Tibial nerve (tissue), 4 donors: ENCODE results near the gene NAT8L. TPM values are rescaled to one million over a fixed set of nuclear protein-coding genes. Genes with fewer than 3 reads are reported as not detected.
A peak's percentile ranks its signal among the peaks of the same experiment; 100 is the strongest.
"Not testable (repeated sequence)": the region's sequence is repeated elsewhere in the genome, so short reads cannot be mapped to it uniquely, and the experiment has no call there.

Experiments
- DNase-seq, 2 donors: peaks; one replicate each; pipeline ENCODE4 v3.0.0-alpha.2; 2019; ENCODE audit warnings: low spot score in 2 of 2
- H3K27ac ChIP-seq, 4 donors: fragments of 200-600 bp; sonication (generic) in 3 of 4; one replicate each; pipeline ENCODE4 v1.5.1; 2017 to 2019; ENCODE audit warnings: mild to moderate bottlenecking in 1 of 4
- H3K27me3 ChIP-seq, 2 donors: fragments of 200-600 bp; sonication (generic) in 1 of 2; one replicate each; pipeline versions ENCODE4 v1.5.1 to v1.6.0; 2017 to 2019
- H3K36me3 ChIP-seq, 3 donors: fragments of 200-600 bp; sonication (generic); one replicate each; pipeline ENCODE4 v1.5.1; 2018 to 2019
- H3K4me1 ChIP-seq, 4 donors: fragments of 200-600 bp; sonication (generic) in 3 of 4; one replicate each; pipeline ENCODE4 v1.5.1; 2017 to 2019
- H3K4me3 ChIP-seq, 4 donors: fragments of 200-600 bp; sonication (generic) in 3 of 4; one replicate each; pipeline ENCODE4 v1.5.1; 2017 to 2019; ENCODE audit warnings: mild to moderate bottlenecking in 1 of 4, moderate library complexity in 1 of 4
- H3K9me3 ChIP-seq, 4 donors: fragments of 200-600 bp; sonication (generic) in 3 of 4; one replicate each; pipeline ENCODE4 v1.5.1; 2017 to 2019
- EP300 ChIP-seq, 2 donors: sonication (generic); formaldehyde crosslinking; IDR thresholded peaks; one replicate each; pipeline ENCODE4 v1.6.1; 2017; ENCODE audit warnings: antibody characterized with exemption in 2 of 2, mild to moderate bottlenecking in 1 of 2
- POLR2A ChIP-seq, 2 donors: fragments of 450-650 bp; IDR thresholded peaks; one replicate each; pipeline ENCODE4 v1.6.1; 2017; ENCODE audit warnings: antibody characterized with exemption in 2 of 2, mild to moderate bottlenecking in 2 of 2, moderate library complexity in 2 of 2
- WGBS, 2 donors: methylation state at CpG; one replicate each; pipeline ENCODE4 v1.1.5; 2018; 5-methylcytosine and 5-hydroxymethylcytosine counted together
- total RNA-seq, 4 donors: library from RNA; depleted of rRNA; stranded (reverse); fragments of >200 nt; gene quantifications; one replicate each; pipeline ENCODE4 v1.1.0, GENCODE V29; 2016
- TF ChIP-seq, protein P1 (sequence below), 5 experiments: fragments of 200-600 bp in 3 of 5; fragments of 450-650 bp in 2 of 5; sonication (generic) in 3 of 5; IDR thresholded peaks; one replicate each; pipeline ENCODE4 v1.5.1; 2016 to 2019; ENCODE audit warnings: antibody characterized with exemption in 5 of 5, mild to moderate bottlenecking in 3 of 5, moderate library complexity in 2 of 5

Gene NAT8L
- total RNA-seq: 10 to 100 TPM in 1 of 4 donors, 1 to 10 TPM in 3; 1.8 to 11.1 (median 5.6) TPM

DNA sequence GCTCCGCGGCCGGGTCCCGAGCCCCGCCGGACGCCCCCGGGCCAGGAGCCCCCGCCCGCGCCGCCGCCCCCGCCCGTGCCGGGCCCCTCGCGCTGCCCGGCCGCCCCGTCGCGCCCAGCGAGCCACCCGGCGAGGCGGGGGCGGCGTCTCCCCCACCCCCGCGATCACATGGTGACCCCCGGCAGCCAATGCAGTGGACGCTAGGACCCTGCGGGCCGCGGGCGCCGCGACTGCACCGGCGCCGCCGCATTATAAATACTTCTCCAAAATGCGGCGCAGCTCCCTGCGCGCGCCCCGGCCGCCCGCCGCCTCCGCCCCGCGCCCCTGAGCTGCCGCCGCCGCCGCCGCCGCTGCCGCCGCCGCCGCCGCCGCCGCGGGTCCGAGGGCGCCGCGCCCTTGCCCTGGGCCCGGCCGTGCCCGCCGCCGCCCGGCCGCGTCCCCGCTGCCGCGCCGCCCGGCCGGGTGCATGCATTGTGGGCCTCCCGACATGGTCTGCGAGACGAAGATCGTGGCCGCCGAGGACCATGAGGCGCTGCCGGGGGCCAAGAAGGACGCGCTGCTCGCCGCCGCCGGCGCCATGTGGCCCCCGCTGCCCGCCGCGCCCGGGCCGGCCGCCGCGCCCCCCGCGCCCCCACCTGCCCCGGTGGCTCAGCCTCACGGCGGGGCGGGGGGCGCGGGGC is at the start of gene NAT8L:
Gene NAT8L (plus strand): TSS at position 282 of the 680 bp plus-strand sequence. CDS start 185 bp downstream, at position 467.
- no peaks in the 10 kb centered on the region for H3K36me3 ChIP-seq

GRCh38 chr4:2009651-2010233 is 49.4 kb upstream of the NAT8L start:
- H3K4me3 ChIP-seq: peak overlapping the region; percentile 58 to 99 (median 81)
- H3K27me3 ChIP-seq: no peaks in the 10 kb centered on the region
- no peaks in the 10 kb centered on the region for H3K9me3 ChIP-seq
- peaks cover 0 to 36% (median 2%) of the 10 kb centered on the region in 4 donors for H3K4me1 ChIP-seq
- no peak for TF ChIP-seq POLR2A (IDR thresholded peaks at IDR 0.05)
- TF ChIP-seq, protein P1, sequence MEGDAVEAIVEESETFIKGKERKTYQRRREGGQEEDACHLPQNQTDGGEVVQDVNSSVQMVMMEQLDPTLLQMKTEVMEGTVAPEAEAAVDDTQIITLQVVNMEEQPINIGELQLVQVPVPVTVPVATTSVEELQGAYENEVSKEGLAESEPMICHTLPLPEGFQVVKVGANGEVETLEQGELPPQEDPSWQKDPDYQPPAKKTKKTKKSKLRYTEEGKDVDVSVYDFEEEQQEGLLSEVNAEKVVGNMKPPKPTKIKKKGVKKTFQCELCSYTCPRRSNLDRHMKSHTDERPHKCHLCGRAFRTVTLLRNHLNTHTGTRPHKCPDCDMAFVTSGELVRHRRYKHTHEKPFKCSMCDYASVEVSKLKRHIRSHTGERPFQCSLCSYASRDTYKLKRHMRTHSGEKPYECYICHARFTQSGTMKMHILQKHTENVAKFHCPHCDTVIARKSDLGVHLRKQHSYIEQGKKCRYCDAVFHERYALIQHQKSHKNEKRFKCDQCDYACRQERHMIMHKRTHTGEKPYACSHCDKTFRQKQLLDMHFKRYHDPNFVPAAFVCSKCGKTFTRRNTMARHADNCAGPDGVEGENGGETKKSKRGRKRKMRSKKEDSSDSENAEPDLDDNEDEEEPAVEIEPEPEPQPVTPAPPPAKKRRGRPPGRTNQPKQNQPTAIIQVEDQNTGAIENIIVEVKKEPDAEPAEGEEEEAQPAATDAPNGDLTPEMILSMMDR (IDR thresholded peaks at IDR 0.05): no peak
- no peak for TF ChIP-seq EP300 (IDR thresholded peaks at IDR 0.05)
- DNase-seq: peak in 1 of 2 donors; percentile 20
- H3K27ac ChIP-seq: peak overlapping the region; percentile 93 to 99 (median 96)
- 8% methylated on average over 23 of the region's 23 CpGs for WGBS, 2 donors
- peaks cover 0 to 16% (median 0%) of the 10 kb centered on the region in 3 donors for H3K36me3 ChIP-seq

More for the DNA sequence above, at the start of gene NAT8L:
- TF ChIP-seq EP300 (IDR thresholded peaks at IDR 0.05) (no peak), POLR2A (IDR thresholded peaks at IDR 0.05) (no peak)
- TF ChIP-seq, protein P1 (IDR thresholded peaks at IDR 0.05): no peak
- H3K4me3 ChIP-seq: peak within 1 kb of the TSS; percentile 15 to 63 (median 26)
- peaks cover 0 to 57% of the 10 kb centered on the region in 2 donors for H3K27me3 ChIP-seq
- no peaks in the 10 kb centered on the region for H3K9me3 ChIP-seq
- DNase-seq: no peak
- H3K27ac ChIP-seq: peak within 1 kb of the TSS in 1 of 4 donors; percentile 63
- H3K4me1 ChIP-seq: peaks cover 0 to 33% (median 5%) of the 10 kb centered on the region in 4 donors
- WGBS, 2 donors: 0% methylated on average over 2 to 4 of the region's 119 CpGs

- Histone ChIP-seq H3K4me1 (peaks cover 0 to 22% (median 2%) of the 10 kb centered on the region in 4 donors), H3K27me3 (no peaks in the 10 kb centered on the region), H3K27ac (no peak overlapping the region), H3K4me3 (no peak overlapping the region), H3K36me3 (no peaks in the 10 kb centered on the region), H3K9me3 (no peaks in the 10 kb centered on the region)
- TF ChIP-seq EP300 (IDR thresholded peaks at IDR 0.05): no peak
- TF ChIP-seq, protein P1 (IDR thresholded peaks at IDR 0.05): no peak
- TF ChIP-seq POLR2A (IDR thresholded peaks at IDR 0.05): no peak
- DNase-seq: no peak
- WGBS, 2 donors: 77 to 92% methylated on average over 3 of the region's 3 CpGs
Observed at GRCh38 chr4:2011583-2011982, 47.5 kb upstream of the NAT8L start.

- H3K4me1 ChIP-seq: peaks cover 0 to 3% (median 0%) of the 10 kb centered on the region in 4 donors
- no peak overlapping the region for H3K4me3 ChIP-seq
- H3K27me3 ChIP-seq: no peaks in the 10 kb centered on the region
- no peak for TF ChIP-seq EP300 (IDR thresholded peaks at IDR 0.05)
- TF ChIP-seq, protein P1 (IDR thresholded peaks at IDR 0.05): no peak
- 71 to 73% methylated on average over 4 of the region's 4 CpGs for WGBS, 2 donors
- H3K27ac ChIP-seq: no peak overlapping the region
- H3K36me3 ChIP-seq: no peaks in the 10 kb centered on the region
- no peak for DNase-seq
- no peaks in the 10 kb centered on the region for H3K9me3 ChIP-seq
Observed at GRCh38 chr4:2015008-2015407, 44.1 kb upstream of the NAT8L start.

DNA sequence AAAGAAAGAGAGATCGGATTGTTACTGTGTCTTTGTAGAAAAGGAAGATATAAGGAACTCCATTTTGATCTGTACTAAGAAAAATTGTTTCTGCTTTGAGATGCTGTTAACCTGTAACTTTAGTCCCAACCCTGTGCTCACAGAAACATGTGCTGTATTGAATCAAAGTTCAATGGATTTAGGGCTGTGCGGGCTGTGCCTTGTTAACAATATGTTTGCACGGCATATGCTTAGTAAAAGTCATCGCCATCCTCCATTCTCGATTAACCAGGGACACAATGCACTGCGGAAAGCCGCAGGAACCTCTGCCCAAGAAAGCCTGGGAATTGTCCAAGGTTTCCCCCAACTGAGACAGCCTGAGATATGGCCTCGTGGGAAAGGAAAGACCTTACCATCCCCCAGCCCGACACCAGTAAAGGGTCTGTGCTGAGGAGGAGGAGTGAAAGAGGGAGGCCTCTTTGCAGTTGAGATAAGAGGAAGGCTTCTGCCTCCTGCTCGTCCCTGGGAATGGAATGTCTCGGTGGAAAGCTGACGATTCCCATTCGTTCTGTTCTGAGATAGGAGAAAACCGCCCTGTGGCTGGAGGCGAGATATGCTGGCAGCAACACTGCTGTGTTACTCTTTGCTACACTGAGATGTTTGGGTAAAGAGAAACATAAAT is 37.6 kb upstream of the NAT8L start:
- 37% methylated on average over 15 of the region's 15 CpGs for WGBS, 2 donors
- not testable (repeated sequence) for H3K4me3 ChIP-seq, H3K36me3 ChIP-seq, DNase-seq, H3K27ac ChIP-seq, H3K9me3 ChIP-seq, H3K4me1 ChIP-seq
- peaks cover 0 to 28% of the 10 kb centered on the region in 2 donors for H3K27me3 ChIP-seq
